Endothelial cell of umbilical vein (primary cell): ENCODE data around the gene FBXO5. TPM values are rescaled to one million over a fixed set of nuclear protein-coding genes. Genes with fewer than 3 reads are reported as not detected.

ENCODE experiments used
- BruUV-seq: library from RNA; stranded (reverse); fragments of 400-500 nt; replicated peaks from 2 replicates; lab custom pipeline; 2021; lab: Mats Ljungman, UMichigan
- CTCF ChIA-PET: fragments of 300-600, 350-600 bp; sonication (Branson Sonifier 250); formaldehyde crosslinking; loops from one replicate; lab custom pipeline; 2021; ENCODE audit warnings: antibody characterized with exemption, inconsistent platforms; lab: Charles Lee
- POLR2A ChIA-PET: fragments of 300-600, 350-600 bp; sonication (Branson Sonifier 250); formaldehyde crosslinking; loops from one replicate; lab custom pipeline; 2021; ENCODE audit warnings: antibody characterized with exemption, inconsistent platforms; lab: Charles Lee
- DNase-seq: peaks from one replicate; pipeline ENCODE4 v3.0.0-alpha.2; 2011; ENCODE audit warnings: low read depth, low spot score
- FAIRE-seq: peaks from 2 replicates; lab custom pipeline; 2011; peaks lifted over from hg19 to GRCh38; lab: Jason Lieb, UNC
- H2AFZ ChIP-seq: 2 replicates; pipeline ENCODE4 v1.6.0; 2012; ENCODE audit warnings: low read depth, low read length, control low read depth, inconsistent platforms
- H3K27ac ChIP-seq: 2 replicates; pipeline ENCODE4 v1.5.1; 2011; ENCODE audit warnings: low read depth, mild to moderate bottlenecking, control low read depth, low read length, moderate library complexity; ENCODE audit not compliant: insufficient read depth
- H3K27me3 ChIP-seq, 2 experiments: 2 replicates each; pipeline versions ENCODE4 v1.6.0 to v1.6.1; 2011; ENCODE audit warnings: low read length in 2 of 2, mixed read lengths in 1 of 2; ENCODE audit not compliant: control insufficient read depth in 2 of 2, insufficient read depth in 2 of 2
- H3K36me3 ChIP-seq, 2 experiments: 2 replicates in 1 of 2; 3 replicates in 1 of 2; pipeline ENCODE4 v1.5.1; 2011; ENCODE audit warnings: low read length in 2 of 2, mild to moderate bottlenecking in 1 of 2, moderate library complexity in 1 of 2; ENCODE audit not compliant: control insufficient read depth in 2 of 2, insufficient read depth in 2 of 2; ENCODE audit errors: extremely low read depth in 1 of 2
- H3K4me1 ChIP-seq: 3 replicates; pipeline ENCODE4 v1.5.1; 2011; ENCODE audit warnings: mild to moderate bottlenecking, low read length; ENCODE audit not compliant: control insufficient read depth, insufficient read depth; ENCODE audit errors: extremely low read depth
- H3K4me2 ChIP-seq: 2 replicates; pipeline ENCODE4 v1.6.1; 2011; ENCODE audit warnings: low read length, control low read depth, mixed read lengths; ENCODE audit not compliant: insufficient read depth
- H3K4me3 ChIP-seq, 3 experiments: fragments of 200-600 bp in 1 of 3; sonication (generic), shearing (Covaris generic) in 1 of 3; replicated peaks in 1 of 3; 2 replicates each; pipeline ENCODE4 v1.5.1; 2011 to 2016; ENCODE audit warnings: control low read depth in 3 of 3, low read length in 3 of 3, mild to moderate bottlenecking in 2 of 3, inconsistent platforms in 1 of 3, low read depth in 1 of 3, moderate library complexity in 1 of 3; ENCODE audit not compliant: insufficient read depth in 1 of 3
- H3K79me2 ChIP-seq: 2 replicates; pipeline ENCODE4 v1.6.0; 2012; ENCODE audit warnings: low read length, inconsistent platforms; ENCODE audit not compliant: control insufficient read depth, insufficient read depth
- H3K9ac ChIP-seq: replicated peaks from 2 replicates; pipeline ENCODE3; 2011; ENCODE audit warnings: low read length, control low read depth; ENCODE audit not compliant: insufficient read depth; ENCODE audit errors: extremely low read depth
- H3K9me1 ChIP-seq: replicated peaks from 3 replicates; pipeline ENCODE4 v1.6.0; 2011; ENCODE audit warnings: mild to moderate bottlenecking, low read length; ENCODE audit not compliant: control insufficient read depth, insufficient read depth; ENCODE audit errors: extremely low read depth
- H3K9me3 ChIP-seq: replicated peaks from 2 replicates; pipeline ENCODE4 v1.5.1; 2012; ENCODE audit warnings: low read length, inconsistent platforms; ENCODE audit not compliant: control insufficient read depth, insufficient read depth
- H4K20me1 ChIP-seq: replicated peaks from 2 replicates; pipeline ENCODE3; 2011; ENCODE audit warnings: mild to moderate bottlenecking, low read length; ENCODE audit not compliant: control insufficient read depth, insufficient read depth; ENCODE audit errors: extremely low read depth
- EZH2 ChIP-seq: IDR thresholded peaks from 2 replicates; pipeline ENCODE4 v1.6.1; 2012; ENCODE audit warnings: borderline replicate concordance, low read depth, mild to moderate bottlenecking, moderate library complexity, low read length, inconsistent platforms; ENCODE audit not compliant: severe bottlenecking
- GATA2 ChIP-seq: IDR thresholded peaks from 2 replicates; pipeline ENCODE4 v1.7.0; 2011; ENCODE audit warnings: low read depth, mild to moderate bottlenecking, moderate library complexity, mixed read lengths, low read length; ENCODE audit not compliant: insufficient read length, insufficient read depth
- JUN ChIP-seq: IDR thresholded peaks from 2 replicates; pipeline ENCODE4 v1.6.1; 2011; ENCODE audit warnings: borderline replicate concordance, low read depth; ENCODE audit not compliant: insufficient read length, insufficient read depth
- POLR2A ChIP-seq: IDR thresholded peaks from 2 replicates; pipeline ENCODE4 v1.6.1; 2012; ENCODE audit warnings: low read depth, mild to moderate bottlenecking, control low read depth, low read length
- POLR2AphosphoS5 ChIP-seq: IDR thresholded peaks from 2 replicates; pipeline ENCODE4 v1.6.1; 2012; ENCODE audit warnings: low read depth, mild to moderate bottlenecking, control low read depth, low read length, moderate library complexity; ENCODE audit not compliant: insufficient read depth
- dilution Hi-C: fragments of 300-500 bp; cut with MboI; formaldehyde crosslinking; loops from one replicate; pipeline ENCODE4 v1.15.0; 2019; ENCODE audit warnings: low sequenced_read_pairs; ENCODE audit not compliant: extremely low pct_ligation_motif_present
- intact Hi-C: fragments of 100-400 bp; cut with micrococcal nuclease; formaldehyde crosslinking; loops from one replicate; pipeline ENCODE4 v1.10.0; 2022
- polyA plus RNA-seq, 4 experiments: library from polyadenylated mRNA; depleted of rRNA in 3 of 4; stranded (reverse) in 3 of 4; unstranded in 1 of 4; fragments of >200 nt; gene quantifications; 2 replicates each; pipeline versions ENCODE4 v1.2.1 to v1.2.3, GENCODE V29; 2011 to 2012; ENCODE audit warnings: missing spikeins in 1 of 4
- total RNA-seq: library from RNA; stranded (reverse); gene quantifications from 2 replicates; pipeline ENCODE4 v1.2.3, GENCODE V29; 2021

Gene FBXO5
- total and polyA plus RNA-seq, 2 donors (not counting 3 experiments of a cell fraction or from before 2014, with no cell fraction given): 6.1 to 27.1 TPM

DNA sequence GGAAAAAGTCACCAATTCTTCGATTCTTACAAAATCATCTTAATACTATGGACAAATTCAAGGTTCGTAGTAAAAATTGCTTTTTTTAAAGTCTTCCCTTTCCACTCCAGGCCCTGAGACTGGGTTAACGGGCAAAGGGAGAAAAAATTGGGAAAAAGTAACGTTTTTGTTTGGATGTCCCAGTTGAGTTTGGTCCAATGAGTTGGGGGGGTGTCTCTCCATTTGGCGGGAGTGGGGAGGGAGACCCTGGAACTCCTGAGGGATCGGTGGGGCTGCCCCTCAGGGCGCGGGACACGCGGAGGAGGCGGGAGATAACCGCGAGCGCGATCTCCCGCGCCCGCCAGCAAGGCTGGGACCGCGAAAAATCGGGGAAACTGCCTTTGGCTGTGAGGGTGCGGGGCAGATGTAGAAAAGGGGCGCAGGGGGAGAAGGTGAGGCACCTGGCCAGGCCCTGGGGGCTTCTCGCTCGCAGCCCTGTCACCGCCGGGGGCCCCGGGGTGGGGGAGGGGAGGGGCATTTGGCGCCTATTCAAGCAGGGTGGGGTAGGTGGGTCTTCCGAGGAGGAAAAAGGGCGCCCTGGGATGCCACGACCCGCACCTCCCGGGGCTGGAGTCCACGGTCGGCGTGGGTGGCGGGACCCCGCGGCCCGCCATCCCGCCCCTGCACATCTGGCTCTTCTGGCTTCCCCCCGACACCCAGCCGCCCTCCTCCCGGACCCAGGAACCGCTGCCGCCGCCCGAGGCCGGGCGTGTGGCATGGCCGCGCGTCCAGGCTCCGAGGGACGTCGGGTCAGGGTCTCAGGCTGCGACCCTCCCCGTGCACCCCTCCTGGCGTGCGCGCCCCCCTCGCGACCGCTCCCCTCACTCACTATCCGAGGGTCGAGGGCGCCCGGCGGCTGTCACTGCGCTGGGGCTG, 595 bp downstream of the FBXO5 start:
- H3K9me3 ChIP-seq: no peaks in the 10 kb centered on the region
- DNase-seq (no peak), FAIRE-seq (no peak)
- no peaks in the 10 kb centered on the region for H3K27me3 ChIP-seq
- ChIA-PET CTCF (interaction anchor here (1.2 to 1.7 kb wide), 3 partner anchors 28 to 126 kb away, joined by 3 to 6 read pairs (median 5); no protein-coding TSS in a partner anchor), POLR2A (interaction anchor here (1.2 kb wide), 1 partner anchor 283 kb away, joined by 3 read pairs; no protein-coding TSS in a partner anchor)
- H4K20me1 ChIP-seq: no peaks in the 10 kb centered on the region
- TF ChIP-seq JUN (no peak), POLR2A (no peak), EZH2 (no peak), GATA2 (no peak), POLR2AphosphoS5 (no peak)
- H3K27ac ChIP-seq: peak overlapping the region; percentile 57
- peak overlapping the region; percentile 38 for H2AFZ ChIP-seq
- peaks cover 0 to 2% of the 10 kb centered on the region in 2 experiments for H3K36me3 ChIP-seq
- dilution Hi-C loops (no loop called here), intact Hi-C loops (loop anchor here (2.0 kb wide), 1 partner anchor 43 kb away; no protein-coding TSS in a partner anchor)
- no peaks in the 10 kb centered on the region for H3K9me1 ChIP-seq
- peaks cover 45% of the 10 kb centered on the region for H3K4me1 ChIP-seq
- peak overlapping the region; percentile 76 to 99 (median 97) for H3K4me3 ChIP-seq
- H3K4me2 ChIP-seq: peak overlapping the region; percentile 98
- TSS peak; percentile 17 for BruUV-seq
- peaks cover 74% of the 10 kb centered on the region for H3K79me2 ChIP-seq
- H3K9ac ChIP-seq: peak overlapping the region; percentile 89

DNA sequence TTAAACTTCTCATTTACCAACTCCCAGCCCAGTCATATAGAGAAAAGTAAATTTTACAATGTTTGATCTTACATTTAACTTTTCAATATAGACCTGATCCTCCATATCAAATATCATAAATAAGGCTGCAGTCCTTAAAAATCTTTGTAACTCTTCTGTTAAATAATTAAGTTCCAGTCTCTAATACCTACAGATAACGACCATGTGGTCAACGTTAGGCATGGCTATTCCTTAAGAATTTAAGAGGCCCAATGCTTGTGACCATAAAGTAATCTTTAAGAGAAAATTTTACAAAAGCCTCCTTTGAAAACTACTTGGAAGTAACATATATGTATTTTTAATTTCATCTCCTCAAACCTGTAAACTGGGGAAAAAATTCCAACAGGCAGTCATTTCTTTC, 1.6 kb downstream of the FBXO5 start:
- BruUV-seq: no TSS peak
- no peak for FAIRE-seq
- Histone ChIP-seq H4K20me1 (no peaks in the 10 kb centered on the region), H3K27ac (no peak overlapping the region), H3K9ac (peak overlapping the region; percentile 89), H3K36me3 (peaks cover 0 to 4% of the 10 kb centered on the region in 2 experiments), H3K4me2 (peak overlapping the region; percentile 98), H3K27me3 (no peaks in the 10 kb centered on the region), H3K79me2 (peaks cover 83% of the 10 kb centered on the region), H2AFZ (no peak overlapping the region), H3K9me3 (no peaks in the 10 kb centered on the region), H3K9me1 (no peaks in the 10 kb centered on the region), H3K4me1 (peaks cover 45% of the 10 kb centered on the region), H3K4me3 (peak overlapping the region in 2 of 3 experiments; percentile 97 to 99)
- dilution Hi-C loops: no loop called here
- no peak for TF ChIP-seq EZH2
- ChIA-PET CTCF (interaction anchor here (1.3 kb wide), 1 partner anchor 27 kb away, joined by 3 read pairs; no protein-coding TSS in a partner anchor), POLR2A (no interaction called here)
- intact Hi-C loops: no loop called here
- no peak for DNase-seq
